H4 (cell line): ENCODE data around the gene DOK7. TPM values are rescaled to one million over a fixed set of nuclear protein-coding genes. Genes with fewer than 3 reads are reported as not detected.
A peak's percentile ranks its signal among the peaks of the same experiment; 100 is the strongest.

Source experiments
- DNase-seq: peaks from one replicate; pipeline ENCODE4 v3.0.0-alpha.2; 2015; ENCODE audit warnings: low spot score
- total RNA-seq: library from RNA; depleted of rRNA; stranded (reverse); fragments of >200 nt; shearing (Covaris generic); gene quantifications from 2 replicates; pipeline ENCODE4 v1.2.3, GENCODE V29; 2014

The DOK7 gene
- total RNA-seq, 1 experiment from 2014 or later: 0.04 TPM

DNA sequence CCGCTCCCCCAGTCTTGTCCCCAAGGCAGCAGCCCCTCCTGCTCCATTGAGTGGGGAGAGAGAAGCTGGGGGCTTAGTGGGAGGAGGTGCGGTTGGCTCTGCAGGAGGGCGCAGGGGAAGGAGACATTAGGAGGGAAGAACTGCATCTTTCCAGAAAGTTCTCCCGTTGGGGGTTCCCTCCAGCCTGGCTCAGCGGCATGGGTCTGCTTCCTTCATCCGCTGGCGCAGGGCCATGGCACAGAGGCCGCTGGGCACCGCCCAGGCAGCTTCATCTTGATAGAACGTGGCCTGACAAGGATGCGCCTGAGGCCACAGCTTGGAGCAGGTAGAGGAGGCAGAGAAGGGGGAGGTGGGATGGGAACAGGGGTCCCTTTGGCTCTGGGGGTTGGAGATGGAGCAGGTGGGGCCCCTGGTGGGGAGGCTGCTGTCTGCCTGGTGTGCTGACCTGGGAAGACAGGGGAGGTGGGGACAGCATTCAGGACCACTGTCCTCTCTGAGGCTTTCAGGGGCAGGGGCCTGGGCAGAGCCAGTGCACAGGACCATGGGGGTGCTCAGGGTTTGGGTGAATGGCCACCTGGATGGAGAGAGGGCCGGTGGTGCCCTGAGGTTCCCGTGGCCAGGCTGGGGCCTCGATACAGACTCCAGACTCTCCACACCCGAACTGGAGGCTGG, 12.1 kb downstream of the DOK7 start:
- no peak for DNase-seq

DNA sequence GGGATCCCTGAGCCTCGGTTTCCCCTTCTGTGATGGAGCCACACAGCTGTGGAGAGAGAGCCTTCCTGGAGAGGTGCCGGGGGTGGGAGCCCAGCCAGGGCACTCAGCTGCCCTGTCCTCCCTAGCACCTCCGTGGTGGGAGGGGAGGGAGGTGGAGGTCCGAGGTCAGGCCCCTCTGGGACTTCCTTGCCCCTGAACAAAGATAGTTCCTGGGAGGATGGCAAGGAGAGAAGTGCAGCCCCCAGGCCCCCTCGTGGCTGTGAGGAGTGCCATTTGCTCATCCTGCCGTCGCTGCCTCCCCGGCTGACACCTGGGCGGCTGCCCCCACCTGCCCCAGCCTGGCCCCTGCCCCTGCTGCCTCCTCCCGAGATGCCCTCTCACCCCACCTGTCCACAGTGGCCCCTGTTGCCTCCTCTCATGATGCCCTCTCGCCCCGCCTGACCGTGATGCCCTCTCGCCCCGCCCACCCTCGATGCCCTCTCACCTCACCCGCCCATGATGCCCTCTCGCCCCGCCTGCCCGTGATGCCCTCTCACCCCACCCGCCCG, 12.7 kb downstream of the DOK7 start:
- DNase-seq: no peak

DNA sequence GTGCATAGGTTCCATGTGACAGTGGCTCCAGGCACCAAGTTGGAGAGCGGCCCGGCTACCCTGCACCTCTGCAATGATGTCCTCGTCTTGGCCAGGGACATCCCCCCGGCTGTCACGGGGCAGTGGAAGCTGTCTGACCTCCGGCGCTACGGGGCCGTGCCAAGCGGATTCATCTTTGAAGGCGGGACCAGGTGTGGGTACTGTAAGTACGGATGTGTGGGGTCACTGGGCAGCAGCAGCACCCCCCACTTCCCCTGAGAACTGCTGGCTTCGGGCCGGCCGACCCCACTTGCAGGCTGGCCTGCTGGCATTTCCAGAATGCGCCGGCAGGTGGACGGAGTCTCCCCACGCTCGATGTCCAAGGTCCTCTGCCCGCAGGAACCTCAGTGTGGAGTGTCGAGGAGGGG, 13.2 kb downstream of the DOK7 start:
- DNase-seq: no peak

DNA sequence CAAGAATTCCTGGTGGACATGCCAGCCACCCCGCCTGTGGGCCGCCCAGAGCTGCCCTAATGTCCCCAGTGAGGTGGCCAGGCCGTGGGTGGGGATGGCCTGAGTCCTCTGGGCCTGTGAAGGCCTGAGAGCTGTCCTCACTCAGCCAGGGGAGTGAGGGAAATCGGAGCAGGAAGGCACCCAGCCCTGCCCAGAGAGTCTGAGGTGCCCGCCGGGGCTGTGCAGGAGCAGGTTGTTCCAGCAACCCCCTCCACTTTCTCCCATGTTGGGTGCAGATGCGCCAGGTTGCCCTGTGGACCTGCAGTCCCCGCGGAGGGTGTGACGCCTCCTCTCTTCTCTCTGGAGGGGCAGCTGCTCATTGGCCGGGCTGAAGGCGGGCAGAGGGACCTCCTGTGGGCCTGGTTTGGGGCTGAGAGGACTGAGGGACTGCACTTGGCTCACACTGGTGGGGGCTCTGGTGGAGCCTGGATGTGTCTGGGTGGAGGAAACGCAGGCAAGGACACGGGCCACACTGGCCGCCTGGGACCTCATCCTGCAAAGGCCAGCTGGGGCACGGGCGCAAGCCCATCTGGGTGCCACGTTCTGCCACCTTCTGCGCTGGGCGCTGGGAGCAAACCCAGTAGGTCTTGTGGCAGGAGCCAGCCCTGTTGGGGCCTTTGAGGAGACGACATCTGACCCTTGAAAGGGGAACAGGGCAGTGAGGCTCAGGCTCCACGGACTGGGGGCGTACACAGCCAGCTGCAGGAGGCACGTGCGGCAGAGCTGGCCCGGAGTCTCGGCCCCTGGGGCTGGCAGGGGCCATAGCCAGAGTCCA, 14.0 kb downstream of the DOK7 start:
- no peak for DNase-seq

DNA sequence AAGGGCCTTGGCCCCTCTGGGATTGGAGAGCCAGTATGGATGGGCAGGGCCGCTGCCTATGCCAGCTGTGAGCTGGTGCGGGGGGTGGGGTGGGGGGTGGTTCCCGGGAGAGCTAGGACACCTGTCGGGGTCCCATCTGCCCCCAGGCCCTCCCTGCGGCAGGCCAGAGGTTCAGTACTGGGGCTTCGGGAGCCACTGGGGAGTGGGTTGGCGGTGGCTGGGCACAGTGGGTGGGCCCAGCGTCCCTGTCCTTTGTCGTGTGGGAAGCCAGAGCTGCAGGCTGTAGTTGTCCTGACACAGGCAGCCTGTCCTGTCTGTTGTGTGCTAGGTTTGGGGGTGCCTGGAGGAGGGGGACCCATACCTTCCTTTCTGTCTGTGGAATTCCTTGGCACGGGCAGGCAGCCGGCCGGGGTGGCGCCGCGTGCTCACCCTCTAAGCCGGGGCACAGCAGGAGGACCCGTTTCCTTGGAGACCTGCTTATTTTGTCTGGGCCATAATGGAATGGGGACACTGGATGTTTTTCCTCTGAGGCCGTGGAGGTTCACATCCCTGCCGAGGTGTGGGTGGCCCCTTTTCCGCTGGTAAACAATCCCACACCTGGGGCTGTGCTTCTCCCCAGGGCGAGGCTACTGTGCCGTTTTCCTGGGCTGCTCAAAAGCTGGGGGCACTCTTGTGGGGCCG, 14.8 kb downstream of the DOK7 start:
- DNase-seq: no peak

DNA sequence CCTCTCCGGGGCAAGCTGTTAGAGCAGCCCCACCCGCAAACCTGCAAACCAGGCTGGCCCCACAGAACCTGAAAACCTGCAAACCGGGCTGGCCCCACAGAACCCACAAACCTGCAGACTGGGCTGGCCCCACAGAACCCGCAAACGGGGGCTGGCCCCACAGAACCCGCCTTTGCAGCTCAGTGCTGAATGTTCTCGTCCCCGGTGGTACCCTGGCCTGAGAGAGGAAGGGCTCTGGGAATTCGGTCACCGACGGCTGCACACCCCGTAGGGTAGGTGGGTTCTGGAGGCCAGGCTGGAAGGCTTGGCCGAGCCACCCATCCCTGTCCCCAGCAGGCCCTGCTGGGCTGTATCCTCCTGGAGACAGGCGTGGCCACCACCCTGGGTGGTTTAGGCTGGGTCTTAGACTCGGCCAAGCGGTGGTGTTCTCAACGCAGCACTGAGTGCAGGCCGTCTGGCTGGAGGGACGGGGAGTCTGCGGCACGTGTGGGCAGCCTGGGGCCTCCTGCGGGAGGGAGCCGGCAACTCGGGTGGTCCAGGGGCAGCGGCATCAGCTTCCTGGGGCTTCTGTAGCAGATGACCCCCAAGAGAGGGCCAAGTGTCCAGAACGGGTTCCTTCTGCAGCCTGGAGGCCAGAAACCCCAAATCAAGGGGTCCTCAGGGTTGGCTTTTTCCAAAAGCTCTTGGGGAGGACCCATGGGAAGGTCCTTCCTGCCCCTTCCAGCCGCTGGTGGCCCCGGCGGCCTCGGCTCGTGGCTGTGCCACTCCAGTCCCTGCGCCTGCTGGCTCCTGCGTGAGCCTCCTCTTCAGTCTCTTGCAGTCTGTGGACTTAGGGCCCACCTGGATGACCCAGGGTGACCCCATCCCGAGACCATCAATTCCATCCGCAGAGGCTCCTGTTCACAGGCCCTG, 15.6 kb downstream of the DOK7 start:
- no peak for DNase-seq

DNA sequence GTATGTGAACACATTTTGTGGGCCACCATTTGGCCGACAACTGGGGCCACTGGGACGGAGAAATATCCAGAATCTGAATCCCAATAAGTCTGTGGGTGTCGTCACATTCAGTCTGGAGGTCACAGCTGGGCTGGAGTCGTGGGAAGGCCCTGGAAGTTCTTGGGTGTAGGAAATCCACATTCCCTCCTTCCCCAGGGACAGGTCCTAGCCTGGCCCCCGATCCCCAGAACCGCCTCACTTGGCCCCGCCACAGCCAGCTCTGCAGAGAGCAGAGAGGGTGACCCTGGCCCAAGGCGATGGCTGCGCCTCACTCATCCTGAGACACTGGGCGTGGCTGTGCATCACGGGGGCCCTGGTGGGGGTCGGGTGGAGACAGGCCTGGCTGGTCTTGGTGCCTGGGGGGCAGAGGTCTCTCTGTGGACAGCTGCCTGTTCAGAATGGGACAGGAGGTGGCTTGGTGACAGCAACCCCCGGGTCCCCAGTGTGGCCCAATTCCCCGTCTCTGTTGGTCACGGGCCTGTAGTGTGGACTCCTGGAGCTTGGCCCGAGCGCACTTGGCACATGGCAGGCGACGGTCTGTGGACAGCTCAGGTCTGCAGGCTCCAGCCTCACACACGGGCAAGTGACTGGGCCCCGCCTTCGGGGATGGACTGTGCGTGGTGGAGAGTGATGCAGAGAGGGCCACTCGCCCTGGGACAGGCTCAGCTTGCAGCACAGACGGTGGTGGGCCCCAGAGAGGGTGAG, 16.4 kb downstream of the DOK7 start:
- DNase-seq: no peak

DNA sequence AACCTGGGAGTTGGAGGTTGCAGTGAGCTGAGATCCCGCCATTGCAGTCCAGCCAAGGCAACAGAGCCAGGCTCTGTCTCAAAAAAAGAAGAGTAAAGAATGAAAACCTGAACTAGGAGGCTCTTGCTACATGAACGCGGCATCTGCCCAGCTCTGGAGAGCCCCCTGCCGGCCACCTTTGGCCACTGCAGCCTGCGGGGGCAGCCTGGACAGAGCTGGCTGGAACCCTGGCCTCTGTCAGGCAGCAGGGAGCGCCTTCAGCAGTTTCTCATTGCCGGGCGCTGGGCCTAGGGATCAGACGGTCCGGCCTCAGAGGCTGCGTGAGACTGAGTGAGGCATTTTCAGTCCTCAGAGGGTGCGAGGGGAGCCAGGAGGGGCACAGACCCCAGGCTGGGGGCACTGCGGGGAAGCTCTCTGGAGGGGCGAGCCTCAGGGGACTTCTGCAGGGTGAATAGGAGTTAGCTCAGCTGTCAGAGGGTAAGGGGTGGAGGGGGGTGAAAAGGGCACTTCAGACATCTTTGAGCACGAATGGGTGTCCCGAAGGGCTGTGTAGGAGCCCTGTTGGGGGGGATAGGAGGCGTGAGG, 17.5 kb downstream of the DOK7 start:
- DNase-seq: peak; percentile 64

DNA sequence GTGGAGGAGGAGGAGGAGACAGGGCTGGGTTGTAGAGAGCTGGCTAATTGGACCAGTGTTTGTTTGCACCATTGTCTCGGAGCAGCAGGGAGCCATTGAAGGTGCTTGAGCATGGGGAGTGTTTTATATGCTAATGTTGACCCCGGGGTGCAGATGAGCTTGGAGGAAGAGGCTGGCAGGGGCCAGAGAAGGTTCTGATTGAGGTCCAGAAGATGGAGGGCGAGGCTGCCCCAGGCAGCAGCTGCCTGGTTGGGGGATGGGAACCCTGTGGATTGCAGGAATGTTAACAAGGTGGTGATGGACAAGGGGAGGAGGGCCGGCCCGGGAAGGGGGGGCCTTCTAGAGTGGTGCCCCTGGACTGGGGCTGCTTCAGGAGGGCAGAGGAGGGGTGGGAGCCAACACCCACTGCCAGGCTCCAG, 18.0 kb downstream of the DOK7 start:
- no peak for DNase-seq

DNA sequence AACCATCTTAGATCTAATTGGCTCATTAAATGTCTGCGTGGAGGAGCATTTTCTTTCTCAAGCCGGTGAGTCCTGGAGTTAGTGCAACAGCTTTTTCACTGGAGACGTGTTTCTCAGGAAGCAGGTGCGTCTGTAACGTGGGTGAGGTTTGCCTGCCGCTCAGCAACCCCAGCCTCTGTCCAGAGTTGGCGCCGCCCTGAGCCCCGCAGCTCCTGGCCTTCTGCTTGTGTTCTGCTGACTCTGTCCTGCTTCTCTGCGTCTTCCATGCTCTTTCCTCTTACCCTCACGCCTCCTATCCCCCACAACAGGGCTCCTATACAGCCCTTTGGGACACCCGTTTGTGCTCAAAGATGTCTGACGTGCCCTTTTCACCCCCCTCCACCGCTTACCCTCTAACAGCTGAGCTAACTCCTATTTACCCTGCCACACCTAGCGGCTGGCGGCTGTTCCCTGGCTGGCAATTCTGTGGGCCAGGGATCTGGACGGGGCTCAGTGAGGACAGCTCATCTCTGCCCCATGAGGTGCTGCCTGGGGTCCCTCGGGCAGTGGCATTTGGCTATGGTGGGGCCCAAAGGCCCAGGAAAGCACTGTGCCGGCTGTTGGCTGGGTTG, 18.8 kb downstream of the DOK7 start:
- no peak for DNase-seq

DNA sequence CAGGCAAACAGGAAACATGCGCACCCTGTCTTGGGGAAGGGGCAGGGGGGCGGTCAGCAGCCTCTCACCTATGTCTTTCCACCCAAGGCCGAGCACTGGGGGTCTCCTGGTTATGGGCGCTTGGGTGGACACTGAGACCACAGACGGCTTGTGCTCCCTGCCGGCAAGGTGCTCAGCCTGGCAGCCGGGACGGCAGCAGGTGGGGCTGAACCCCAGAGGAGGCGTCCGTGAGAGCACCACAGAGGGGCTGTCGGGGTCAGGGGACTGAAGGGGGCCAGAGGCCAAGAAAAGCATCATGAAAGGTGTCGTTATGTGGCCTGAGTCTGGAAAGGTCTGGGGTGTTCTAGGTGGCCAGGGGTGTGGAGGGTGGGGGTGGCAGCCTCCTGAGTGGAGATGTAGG, 19.6 kb downstream of the DOK7 start:
- DNase-seq: no peak

DNA sequence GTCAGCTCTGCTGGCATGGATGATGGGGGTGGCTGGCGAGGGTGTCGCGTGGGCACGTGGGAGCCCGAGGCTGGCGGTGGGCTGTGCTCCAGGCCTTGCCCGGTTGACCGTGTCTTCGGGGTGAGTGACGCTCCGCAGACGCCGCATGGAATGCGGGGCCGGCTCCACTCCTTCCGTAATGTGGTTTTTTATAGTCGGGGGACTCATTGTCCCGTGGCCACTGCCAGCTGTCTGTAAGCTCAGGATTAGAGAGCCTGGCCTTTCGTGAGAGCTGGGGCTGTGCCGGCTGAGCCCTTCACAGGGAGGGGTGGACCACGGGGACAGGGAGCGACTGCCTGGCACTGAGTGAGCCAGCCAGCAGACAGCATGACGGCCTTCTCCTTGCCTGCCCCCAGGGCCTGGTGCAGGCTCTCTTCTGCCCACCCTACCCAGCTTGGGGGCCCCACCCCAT, 20.4 kb downstream of the DOK7 start:
- DNase-seq: peak; percentile 84

DNA sequence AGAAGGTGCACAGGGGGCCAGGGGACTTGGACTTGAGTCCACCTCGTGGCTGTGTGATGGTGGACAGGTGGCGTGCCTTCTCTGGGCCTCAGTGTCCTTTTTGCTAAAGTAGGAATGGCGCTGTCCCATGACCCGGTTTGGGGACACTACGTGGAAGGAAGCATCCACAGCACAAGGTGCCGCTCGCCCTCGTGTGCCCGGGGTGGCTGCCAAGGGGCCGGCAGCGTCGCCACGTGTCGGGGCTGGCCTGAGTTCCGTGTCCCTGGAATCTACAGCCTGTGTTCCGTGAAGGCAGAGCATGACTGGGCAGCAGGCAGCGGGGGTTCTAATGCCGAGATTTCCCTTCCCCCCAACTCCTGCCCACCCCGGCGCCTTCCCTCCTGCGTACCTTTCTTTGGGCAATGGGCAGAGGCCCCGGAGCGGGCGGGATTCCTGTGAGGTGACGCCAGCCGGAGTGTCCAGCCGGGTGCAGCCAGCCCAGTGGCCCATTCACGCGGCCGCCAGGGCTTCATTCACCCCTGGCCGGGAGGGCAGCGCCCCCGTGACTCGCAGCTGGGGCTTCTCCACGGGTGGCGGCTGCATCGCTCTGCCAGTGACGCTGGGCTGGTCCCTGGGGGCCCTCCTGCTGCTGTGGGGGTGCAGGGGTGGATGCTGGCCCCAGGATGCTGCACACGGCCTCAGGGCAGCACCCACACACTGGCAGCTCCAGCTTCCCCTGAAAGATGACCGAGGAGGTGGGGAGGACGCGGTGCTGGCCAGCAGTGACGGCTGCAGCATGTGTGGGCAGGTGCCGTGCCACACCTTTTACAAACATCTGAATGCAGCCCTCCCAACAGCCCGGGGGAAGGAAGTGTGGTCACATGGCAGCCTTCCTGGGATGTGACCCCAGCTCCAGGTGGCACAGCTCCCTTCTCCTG, 21.2 kb downstream of the DOK7 start:
- peak; percentile 41 for DNase-seq

DNA sequence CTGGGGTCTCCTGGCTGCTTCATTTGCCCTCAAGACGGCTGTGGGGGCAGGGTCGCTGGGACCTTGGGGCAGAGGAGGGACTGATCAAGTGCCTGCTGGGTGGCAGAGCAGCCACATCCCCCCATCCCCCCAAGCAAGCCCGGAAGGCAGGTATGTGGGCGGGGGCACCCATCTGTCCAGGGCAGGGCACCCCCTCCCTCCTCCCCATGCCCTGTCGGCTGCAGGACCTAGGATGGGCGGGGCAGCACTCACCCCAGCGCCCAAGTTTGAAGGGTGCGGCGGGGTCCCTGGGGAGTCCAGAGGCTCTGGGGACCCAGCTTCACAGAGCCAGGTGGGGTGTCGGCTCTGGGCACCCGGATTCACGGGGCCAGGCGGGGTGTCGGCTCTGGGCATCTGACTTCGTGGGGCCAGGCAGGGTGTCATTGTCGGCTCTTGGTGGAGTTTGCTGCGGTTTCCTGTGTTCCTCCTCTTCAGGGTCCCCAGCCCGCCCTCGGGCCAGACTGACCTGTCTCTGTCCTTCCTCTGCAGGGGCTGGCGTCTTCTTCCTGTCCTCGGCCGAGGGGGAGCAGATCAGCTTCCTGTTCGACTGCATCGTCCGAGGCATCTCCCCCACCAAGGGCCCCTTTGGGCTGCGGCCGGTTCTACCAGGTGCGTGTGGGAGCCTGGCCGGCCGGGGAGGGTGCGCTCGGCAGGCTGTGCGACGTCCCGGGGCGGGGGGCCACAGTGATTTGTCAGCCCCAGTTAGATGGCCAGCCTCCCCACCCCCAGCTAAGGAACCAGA, 22.1 kb downstream of the DOK7 start:
- no peak for DNase-seq

DNA sequence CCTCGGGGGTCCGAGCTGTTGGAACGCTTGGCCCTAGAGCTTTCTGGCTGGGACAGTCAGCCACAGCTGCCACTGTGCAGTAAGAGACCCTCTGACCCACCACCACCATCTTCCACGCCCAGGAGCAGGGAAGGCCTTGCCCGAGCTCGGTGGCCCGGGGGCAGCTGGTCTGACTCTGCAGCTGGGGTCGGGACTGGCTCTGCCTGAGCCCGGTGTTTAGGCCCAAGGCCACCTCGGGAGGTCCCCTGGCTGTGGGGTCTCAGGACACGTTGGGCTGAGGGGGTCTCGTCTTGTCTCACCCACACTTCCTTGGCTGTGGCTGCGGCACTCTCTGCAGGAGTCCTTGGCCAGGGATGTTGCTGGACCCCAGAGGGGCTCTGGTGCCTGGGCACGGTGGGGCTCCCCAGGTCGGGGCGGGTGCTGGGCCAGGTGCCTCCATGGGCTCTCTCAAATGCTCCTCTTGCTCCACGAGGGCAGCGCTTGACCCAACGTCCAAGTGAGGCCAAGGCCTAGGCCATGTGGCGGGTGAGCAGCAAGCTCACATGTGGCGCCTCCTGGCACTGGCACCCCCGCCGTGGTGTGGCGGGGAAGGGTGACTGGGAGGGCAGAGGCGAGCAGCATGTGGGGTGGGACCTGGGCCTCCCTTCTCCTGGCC, 22.9 kb downstream of the DOK7 start:
- DNase-seq: no peak

DNA sequence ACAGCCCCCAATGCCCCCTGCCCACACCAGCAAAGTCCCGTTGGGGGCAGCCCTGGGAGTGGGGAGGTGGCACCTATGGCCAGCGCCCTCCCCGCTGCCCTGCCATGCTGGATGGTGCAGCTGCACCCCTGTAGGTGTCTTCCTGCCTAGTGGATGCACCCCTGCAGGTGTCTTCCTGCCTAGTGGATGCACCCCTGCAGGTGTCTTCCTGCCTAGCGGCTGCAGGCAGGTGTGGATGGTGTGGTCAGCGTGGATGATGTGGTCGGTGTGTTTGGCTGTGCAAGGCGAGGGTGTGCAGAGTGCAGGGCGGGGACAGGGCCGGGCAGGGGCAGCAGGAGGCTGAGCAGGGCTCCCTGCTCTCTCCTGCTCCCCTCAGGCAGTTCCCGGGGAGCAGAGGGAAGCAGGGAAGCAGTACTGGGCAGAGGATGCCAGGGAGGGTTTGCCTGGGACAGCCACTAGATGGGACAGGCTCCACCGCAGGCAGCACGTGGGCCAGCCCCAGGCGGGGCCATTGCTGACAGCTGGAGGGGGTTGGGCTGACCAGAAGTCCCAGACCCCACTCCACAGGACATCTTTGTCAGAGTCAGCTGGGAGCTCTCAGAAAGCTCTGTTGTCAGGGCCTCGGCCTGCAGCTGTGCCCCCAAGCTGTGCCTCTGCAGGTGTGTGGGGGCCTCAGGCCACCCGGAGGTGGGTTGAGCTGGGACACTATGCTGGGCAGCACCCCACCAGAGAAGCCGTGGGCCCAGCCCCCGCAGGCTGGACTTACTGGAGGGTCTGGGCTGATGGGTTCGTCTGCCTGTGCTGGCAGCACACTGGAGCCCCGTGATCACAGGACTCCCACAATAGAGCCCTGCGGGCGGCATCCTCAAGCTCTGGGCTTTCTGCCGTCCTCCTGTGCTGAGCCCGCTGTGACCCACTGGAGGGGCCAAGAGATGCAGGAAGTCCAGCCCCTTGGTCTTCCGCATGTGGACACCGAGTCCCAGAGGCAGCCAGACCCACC, 23.7 kb downstream of the DOK7 start:
- no peak for DNase-seq
